Epithelial cell of proximal tubule (primary cell): ENCODE measurements around the gene SIRT1. TPM values are rescaled to one million over a fixed set of nuclear protein-coding genes. Genes with fewer than 3 reads are reported as not detected.
"Not testable (repeated sequence)": the region's sequence is repeated elsewhere in the genome, so short reads cannot be mapped to it uniquely, and the experiment has no call there.

ENCODE experiments used
- DNase-seq: peaks from one replicate; pipeline ENCODE4 v3.0.0-alpha.2; 2011; ENCODE audit warnings: low read depth
- H3K4me3 ChIP-seq: 2 replicates; pipeline ENCODE4 v1.5.1; 2011; ENCODE audit warnings: low read depth, mild to moderate bottlenecking, low read length
- total RNA-seq: library from RNA; depleted of rRNA; stranded (reverse); fragments of >200 nt; gene quantifications from 2 replicates; pipeline ENCODE4 v1.2.3, GENCODE V29; 2015
- TF ChIP-seq, protein P1 (sequence below): conservative IDR thresholded peaks from 2 replicates; pipeline ENCODE4 v1.5.1; 2012; ENCODE audit warnings: low read depth, mild to moderate bottlenecking, low read length

SIRT1 gene
- total RNA-seq, 1 donor from 2014 or later = 9.3 TPM

DNA sequence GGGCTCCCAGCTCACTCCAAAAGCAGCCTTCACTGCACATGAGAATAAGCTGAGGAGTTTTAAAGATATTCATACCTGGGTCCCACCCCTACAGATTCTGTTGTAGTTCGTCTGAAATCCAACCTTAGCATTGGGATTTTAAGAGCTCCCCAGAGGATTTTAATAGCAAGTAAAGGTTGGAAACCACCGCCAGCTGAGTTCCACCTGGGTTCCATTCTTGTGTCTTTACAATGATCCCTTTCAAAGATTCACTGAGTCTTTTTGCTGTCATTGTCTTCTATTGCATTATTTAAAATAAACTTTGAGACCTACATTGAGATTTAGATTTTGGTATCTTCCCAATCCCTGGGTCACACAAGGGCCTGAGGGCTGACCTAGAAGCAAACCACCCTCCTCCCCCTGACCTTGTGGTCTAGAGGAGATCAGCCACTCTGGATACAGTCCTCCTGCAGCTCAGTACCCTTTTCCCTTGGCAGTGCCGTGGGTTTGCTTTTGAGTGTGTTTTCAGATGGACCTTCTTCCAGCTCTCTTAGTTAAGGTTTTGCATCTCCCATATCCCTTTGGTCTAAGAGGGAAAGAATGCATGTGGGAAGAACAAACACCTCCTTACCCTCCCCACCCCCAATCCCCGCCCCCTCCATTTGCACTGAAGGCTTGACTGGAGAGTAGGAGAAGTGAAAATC, 22.6 kb upstream of the SIRT1 start:
- no peak for DNase-seq
- TF ChIP-seq, protein P1, sequence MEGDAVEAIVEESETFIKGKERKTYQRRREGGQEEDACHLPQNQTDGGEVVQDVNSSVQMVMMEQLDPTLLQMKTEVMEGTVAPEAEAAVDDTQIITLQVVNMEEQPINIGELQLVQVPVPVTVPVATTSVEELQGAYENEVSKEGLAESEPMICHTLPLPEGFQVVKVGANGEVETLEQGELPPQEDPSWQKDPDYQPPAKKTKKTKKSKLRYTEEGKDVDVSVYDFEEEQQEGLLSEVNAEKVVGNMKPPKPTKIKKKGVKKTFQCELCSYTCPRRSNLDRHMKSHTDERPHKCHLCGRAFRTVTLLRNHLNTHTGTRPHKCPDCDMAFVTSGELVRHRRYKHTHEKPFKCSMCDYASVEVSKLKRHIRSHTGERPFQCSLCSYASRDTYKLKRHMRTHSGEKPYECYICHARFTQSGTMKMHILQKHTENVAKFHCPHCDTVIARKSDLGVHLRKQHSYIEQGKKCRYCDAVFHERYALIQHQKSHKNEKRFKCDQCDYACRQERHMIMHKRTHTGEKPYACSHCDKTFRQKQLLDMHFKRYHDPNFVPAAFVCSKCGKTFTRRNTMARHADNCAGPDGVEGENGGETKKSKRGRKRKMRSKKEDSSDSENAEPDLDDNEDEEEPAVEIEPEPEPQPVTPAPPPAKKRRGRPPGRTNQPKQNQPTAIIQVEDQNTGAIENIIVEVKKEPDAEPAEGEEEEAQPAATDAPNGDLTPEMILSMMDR = no peak
- no peak overlapping the region for H3K4me3 ChIP-seq

DNA sequence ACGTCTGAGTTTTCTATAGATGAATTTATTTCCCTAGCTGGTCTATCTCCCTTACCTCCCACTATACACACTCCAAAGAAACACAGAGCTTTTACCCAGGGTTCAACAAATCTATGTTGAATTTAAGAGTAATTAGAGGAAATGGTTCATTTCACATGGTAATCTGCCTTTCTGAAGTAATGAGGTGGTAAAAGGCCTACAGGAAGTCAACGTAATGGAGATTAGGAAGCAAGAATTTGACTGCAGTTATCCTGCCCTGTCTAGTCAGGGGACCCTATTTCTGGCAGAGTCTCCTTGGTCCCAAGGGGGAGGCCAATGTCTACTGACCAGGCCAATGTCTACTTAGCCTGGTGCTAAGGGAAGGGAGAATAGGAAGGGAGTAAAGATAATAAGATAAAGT, 21.4 kb upstream of the SIRT1 start:
- no peak for DNase-seq
- TF ChIP-seq, protein P1 = no peak
- no peak overlapping the region for H3K4me3 ChIP-seq

DNA sequence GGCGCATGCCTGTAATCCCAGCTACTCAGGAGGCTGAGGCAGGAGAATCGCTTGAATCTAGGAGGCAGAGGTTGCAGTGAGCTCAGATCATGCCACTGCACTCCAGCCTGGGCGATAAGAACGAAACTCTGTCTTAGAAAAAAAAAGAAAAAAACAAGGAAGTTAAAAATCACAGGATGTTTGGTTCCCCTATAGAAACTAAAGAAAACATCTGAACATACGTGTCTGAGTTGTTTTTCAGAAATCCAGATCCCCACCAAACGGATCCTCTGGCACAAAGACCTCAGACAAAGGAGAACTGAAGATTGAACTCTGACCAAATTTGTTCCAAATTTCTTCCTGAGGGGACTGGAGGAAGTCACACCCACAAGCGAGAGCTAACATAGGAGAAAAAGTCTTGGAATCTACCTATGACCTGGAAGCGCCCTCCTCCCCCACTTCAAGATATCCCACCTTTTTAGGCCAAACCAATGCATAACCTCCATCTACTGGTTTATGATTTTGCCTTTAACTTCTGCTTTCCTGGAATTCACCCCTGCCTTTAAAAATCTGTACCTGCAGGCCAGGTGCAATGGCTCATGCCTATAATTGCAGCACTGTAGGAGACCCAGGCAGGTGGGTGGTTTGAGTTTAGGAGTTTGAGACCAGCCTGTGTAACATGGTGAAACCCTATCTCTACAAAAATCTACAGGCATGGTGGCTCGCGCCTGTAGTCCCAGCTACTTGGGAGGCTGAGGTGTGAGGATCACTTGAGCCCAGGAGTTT, 19.7 kb upstream of the SIRT1 start:
- no peak for DNase-seq
- H3K4me3 ChIP-seq = no peak overlapping the region
- TF ChIP-seq, protein P1 = no peak

DNA sequence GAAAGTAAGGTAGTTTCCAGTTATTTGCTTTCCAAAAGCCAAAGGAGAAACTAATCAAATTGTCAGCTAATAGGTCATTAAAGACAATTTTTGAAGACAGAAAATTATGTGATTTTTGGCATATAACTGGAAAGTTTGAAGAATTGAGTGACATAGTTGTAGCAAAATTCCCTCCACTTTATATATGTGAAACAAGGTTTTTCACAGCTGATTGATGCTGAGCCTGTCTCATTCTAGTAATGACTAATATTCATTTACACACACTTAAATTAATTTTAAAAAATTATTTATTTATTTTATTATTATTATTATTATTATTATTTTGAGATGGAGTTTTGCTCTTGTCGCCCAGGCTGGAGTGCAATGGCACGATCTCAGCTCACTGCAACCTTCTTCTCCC, 16.3 kb upstream of the SIRT1 start:
- DNase-seq = no peak
- TF ChIP-seq, protein P1 = no peak
- H3K4me3 ChIP-seq = no peak overlapping the region

DNA sequence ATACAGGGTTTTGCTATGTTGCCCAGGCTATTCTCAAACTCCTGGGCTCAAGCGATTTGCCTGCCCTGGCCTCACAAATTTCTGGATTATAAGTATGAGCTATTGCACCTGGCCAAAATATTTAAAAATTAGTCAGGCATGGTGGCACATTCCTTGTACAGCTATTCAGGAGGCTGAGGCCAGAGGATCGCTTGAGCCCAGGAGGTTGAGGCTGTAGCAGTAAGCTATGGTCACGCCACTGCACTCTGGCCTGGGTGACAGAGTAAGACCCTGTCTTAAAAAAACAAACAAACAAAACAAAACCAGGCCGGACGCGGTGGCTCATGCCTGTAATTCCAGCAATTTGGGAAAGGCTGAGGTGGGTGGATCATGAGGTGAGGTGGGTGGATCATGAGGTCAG, 14.5 kb upstream of the SIRT1 start:
- H3K4me3 ChIP-seq = no peak overlapping the region
- no peak for DNase-seq
- TF ChIP-seq, protein P1 = no peak

DNA sequence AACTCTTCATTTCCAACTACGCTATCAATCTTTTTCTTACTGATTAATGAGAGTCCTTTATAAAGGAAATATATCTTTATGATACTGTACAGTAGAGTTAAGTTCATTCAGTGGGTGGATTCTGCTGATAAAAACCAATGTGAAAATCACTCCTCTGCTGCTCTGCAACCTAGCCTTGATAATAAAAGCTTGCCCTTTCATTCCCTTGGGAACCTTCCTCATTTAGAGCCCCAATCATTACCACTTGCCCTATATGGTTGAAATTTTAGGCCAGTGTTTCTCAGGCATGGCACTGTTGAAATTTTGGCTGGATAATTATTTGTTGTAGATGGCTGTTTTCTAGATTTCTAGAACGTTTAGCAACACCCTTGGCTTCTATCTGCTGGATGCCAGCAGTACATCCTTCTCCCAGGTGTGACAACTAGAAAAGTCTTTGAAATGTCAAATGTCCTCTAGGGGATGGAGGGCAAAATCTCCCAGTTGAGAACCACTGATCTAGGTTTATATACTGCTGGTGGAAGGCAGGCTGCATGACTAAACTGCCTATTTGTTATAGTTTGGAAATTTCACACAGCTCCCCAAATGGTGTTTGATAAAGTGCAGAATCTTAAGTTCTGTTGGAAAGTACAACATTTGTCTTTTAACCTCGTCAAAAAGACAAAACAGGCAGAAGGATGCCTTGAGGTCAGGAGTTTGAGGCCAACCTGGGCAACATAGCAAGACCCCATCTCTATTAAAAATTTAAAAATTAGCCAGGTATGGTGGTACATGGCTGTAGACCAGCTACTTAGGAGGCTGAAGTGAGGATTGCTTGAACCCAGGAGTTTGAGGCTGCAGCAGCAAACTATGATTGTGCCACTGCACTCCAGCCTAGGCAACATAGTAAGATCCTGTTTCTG, 8.9 kb upstream of the SIRT1 start:
- no peak overlapping the region for H3K4me3 ChIP-seq
- TF ChIP-seq, protein P1 = no peak
- no peak for DNase-seq

DNA sequence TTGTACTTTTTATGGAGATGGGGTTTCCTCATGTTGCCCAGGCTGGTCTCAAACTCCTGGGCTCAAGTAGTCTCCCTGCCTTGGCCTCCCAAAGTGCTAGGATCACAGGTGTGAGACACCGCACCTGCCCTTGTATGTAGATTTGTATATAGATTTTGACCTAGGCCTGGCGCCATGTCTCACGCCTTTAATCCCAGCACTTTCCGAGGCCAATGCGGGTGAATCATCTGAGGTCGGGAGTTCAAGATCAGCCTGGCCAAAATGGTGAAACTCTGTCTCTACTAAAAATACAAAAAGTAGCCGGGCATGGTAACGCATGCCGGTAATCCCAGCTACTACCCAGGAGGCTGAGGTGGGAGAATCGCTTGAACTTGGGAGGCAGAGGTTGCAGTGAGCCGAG, 7.0 kb upstream of the SIRT1 start:
- not testable (repeated sequence) for DNase-seq, H3K4me3 ChIP-seq
